ENCODE measurements around the gene MGAT4C. TPM values are rescaled to one million over a fixed set of nuclear protein-coding genes. Genes with fewer than 3 reads are reported as not detected.

The MGAT4C gene
- total RNA-seq, 4 donors from 2014 or later = under 0.01 to 2.5 (median 0.31) TPM

GRCh38 chr12:86230516-86231146 is 25.6 kb downstream of the MGAT4C start:
- Histone ChIP-seq H3K4me3 (no peak overlapping the region), H3K36me3 (no peaks in the 10 kb centered on the region), H3K27me3 (no peaks in the 10 kb centered on the region), H3K9me3 (no peaks in the 10 kb centered on the region), H3K27ac (no peak overlapping the region), H3K4me1 (no peaks in the 10 kb centered on the region)
- TF ChIP-seq CTCF (IDR thresholded peaks at IDR 0.05) (no peak), POLR2A (IDR thresholded peaks at IDR 0.05) (no peak)
- intact Hi-C loops (cut with DNase I; ENCODE audit: low total_unique reads) = no loop called here
- no peak for DNase-seq

- Histone ChIP-seq H3K9me3 (no peaks in the 10 kb centered on the region), H3K27me3 (no peaks in the 10 kb centered on the region), H3K4me1 (no peaks in the 10 kb centered on the region), H3K4me3 (no peak overlapping the region), H3K36me3 (no peaks in the 10 kb centered on the region), H3K27ac (no peak overlapping the region)
- TF ChIP-seq POLR2A (IDR thresholded peaks at IDR 0.05) = no peak
- TF ChIP-seq CTCF (IDR thresholded peaks at IDR 0.05) = no peak
- intact Hi-C loops (cut with DNase I; ENCODE audit: low total_unique reads) = no loop called here
- DNase-seq = no peak
These were observed 26.4 kb downstream of the MGAT4C start for GRCh38 chr12:86229772-86230171.

GRCh38 chr12:86228656-86229055 is 27.5 kb downstream of the MGAT4C start:
- TF ChIP-seq POLR2A (IDR thresholded peaks at IDR 0.05) (no peak), CTCF (IDR thresholded peaks at IDR 0.05) (no peak)
- Histone ChIP-seq H3K9me3 (no peaks in the 10 kb centered on the region), H3K36me3 (no peaks in the 10 kb centered on the region), H3K4me3 (no peak overlapping the region), H3K27me3 (no peaks in the 10 kb centered on the region), H3K27ac (no peak overlapping the region), H3K4me1 (no peaks in the 10 kb centered on the region)
- no peak for DNase-seq
- intact Hi-C loops (cut with DNase I; ENCODE audit: low total_unique reads) = no loop called here

GRCh38 chr12:86226481-86226880 is 29.7 kb downstream of the MGAT4C start:
- no peak overlapping the region for H3K27ac ChIP-seq
- H3K9me3 ChIP-seq = no peaks in the 10 kb centered on the region
- H3K4me3 ChIP-seq = no peak overlapping the region
- no peaks in the 10 kb centered on the region for H3K4me1 ChIP-seq
- H3K27me3 ChIP-seq = no peaks in the 10 kb centered on the region
- intact Hi-C loops (cut with DNase I; ENCODE audit: low total_unique reads) = no loop called here
- H3K36me3 ChIP-seq = no peaks in the 10 kb centered on the region
- DNase-seq = no peak
- no peak for TF ChIP-seq POLR2A (IDR thresholded peaks at IDR 0.05)
- no peak for TF ChIP-seq CTCF (IDR thresholded peaks at IDR 0.05)

GRCh38 chr12:86216591-86216990 is 39.6 kb downstream of the MGAT4C start:
- H3K27ac ChIP-seq = no peak overlapping the region
- no peaks in the 10 kb centered on the region for H3K36me3 ChIP-seq
- no peaks in the 10 kb centered on the region for H3K4me1 ChIP-seq
- H3K27me3 ChIP-seq = no peaks in the 10 kb centered on the region
- no peak for DNase-seq
- TF ChIP-seq POLR2A (IDR thresholded peaks at IDR 0.05) = no peak
- no peak for TF ChIP-seq CTCF (IDR thresholded peaks at IDR 0.05)
- no peak overlapping the region for H3K4me3 ChIP-seq
- intact Hi-C loops (cut with DNase I; ENCODE audit: low total_unique reads) = no loop called here
- no peaks in the 10 kb centered on the region for H3K9me3 ChIP-seq
